ENCODE results near the gene CCDC33. TPM values are rescaled to one million over a fixed set of nuclear protein-coding genes. Genes with fewer than 3 reads are reported as not detected.

The CCDC33 gene
- total and polyA plus RNA-seq, 7 donors, result 0.01 to 0.03 TPM; not detected in 5

DNA sequence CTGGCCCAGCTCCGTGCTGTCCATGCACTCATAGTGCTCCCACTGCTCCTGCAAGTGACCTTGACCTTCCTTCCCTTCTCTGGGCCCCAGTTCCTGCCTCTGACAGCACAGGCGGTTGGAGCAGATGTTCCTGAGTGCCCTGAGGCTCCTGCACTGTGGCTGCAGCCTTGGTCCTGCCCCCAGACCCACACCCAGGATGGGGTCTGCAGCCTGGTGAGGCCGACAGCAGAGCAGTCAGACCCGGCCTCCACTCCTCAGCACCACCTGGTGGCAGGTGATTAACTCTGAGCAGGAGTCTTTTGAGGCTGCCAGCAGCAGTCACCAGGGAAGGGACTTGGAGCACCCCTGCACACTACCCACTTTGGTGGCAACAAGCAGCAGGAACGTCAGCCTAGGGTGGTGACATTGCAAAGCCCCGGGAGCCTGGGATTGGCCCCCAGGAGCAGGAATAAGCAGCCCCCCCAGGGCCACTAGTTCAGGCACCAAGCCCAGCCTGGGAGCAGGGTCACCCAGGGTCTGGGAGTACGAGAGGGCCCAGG, 66.8 kb downstream of the CCDC33 start:
- peak; percentile 48 to 67 (median 58) for ATAC-seq
- H3K9me3 ChIP-seq, result no peaks in the 10 kb centered on the region
- H3K27me3 ChIP-seq (ENCODE audit: insufficient read depth in 3 of 3, low read length in 2 of 3), result peaks cover 0 to 51% (median 5%) of the 10 kb centered on the region in 3 donors
- H3K36me3 ChIP-seq (ENCODE audit: insufficient read depth in 1 of 2, low read depth in 1 of 2), result no peaks in the 10 kb centered on the region
- H3K4me1 ChIP-seq, result no peaks in the 10 kb centered on the region
- TF ChIP-seq, protein P1, sequence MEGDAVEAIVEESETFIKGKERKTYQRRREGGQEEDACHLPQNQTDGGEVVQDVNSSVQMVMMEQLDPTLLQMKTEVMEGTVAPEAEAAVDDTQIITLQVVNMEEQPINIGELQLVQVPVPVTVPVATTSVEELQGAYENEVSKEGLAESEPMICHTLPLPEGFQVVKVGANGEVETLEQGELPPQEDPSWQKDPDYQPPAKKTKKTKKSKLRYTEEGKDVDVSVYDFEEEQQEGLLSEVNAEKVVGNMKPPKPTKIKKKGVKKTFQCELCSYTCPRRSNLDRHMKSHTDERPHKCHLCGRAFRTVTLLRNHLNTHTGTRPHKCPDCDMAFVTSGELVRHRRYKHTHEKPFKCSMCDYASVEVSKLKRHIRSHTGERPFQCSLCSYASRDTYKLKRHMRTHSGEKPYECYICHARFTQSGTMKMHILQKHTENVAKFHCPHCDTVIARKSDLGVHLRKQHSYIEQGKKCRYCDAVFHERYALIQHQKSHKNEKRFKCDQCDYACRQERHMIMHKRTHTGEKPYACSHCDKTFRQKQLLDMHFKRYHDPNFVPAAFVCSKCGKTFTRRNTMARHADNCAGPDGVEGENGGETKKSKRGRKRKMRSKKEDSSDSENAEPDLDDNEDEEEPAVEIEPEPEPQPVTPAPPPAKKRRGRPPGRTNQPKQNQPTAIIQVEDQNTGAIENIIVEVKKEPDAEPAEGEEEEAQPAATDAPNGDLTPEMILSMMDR (IDR thresholded peaks at IDR 0.05), result peak; percentile 63
- H3K27ac ChIP-seq, result no peak overlapping the region
- no peak overlapping the region for H3K4me3 ChIP-seq
- intact Hi-C loops (cut with DNase I), result no loop called here
- DNase-seq, result no peak
- WGBS, 3 donors, result 25 to 38% (median 33%) methylated on average over 7 of the region's 7 CpGs

DNA sequence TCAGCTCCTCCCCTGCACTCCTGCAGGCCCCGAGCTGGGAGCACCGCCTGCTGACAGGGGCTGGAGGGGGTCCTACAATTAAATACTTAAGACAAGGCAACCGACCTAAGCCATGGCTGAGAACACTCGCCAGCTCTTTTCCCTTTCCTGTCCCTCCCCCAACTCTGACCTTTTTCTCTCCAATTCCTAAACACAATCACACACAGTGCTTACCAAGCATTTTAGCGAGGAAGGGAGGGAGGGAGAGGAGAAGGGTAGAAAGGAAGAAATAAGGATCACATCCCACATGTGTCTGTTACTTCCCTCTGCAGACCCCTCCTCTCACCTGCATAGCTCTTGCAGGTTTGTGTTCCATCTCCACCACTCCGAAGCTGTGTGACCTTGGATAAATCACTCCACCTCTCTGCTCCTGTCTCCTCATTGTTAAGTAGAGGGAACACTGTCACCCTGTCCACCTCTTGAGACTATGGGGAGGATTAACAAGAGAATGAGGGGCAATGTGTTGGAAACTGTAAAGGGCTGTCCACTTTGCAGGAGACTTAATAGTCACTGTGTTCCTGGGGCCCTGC, 67.7 kb downstream of the CCDC33 start:
- intact Hi-C loops (cut with DNase I), result loop anchor here in 1 of 2 donors (2.0 kb wide), 1 partner anchor 179 kb away; no protein-coding TSS in a partner anchor
- 48 to 54% (median 49%) methylated on average over 6 of the region's 6 CpGs for WGBS, 3 donors
- no peaks in the 10 kb centered on the region for H3K36me3 ChIP-seq (ENCODE audit: insufficient read depth in 1 of 2, low read depth in 1 of 2)
- no peak overlapping the region for H3K27ac ChIP-seq
- TF ChIP-seq, protein P1 (IDR thresholded peaks at IDR 0.05), result no peak
- no peak for DNase-seq
- H3K4me3 ChIP-seq, result no peak overlapping the region
- no peaks in the 10 kb centered on the region for H3K9me3 ChIP-seq
- peaks cover 0 to 55% (median 5%) of the 10 kb centered on the region in 3 donors for H3K27me3 ChIP-seq (ENCODE audit: insufficient read depth in 3 of 3, low read length in 2 of 3)
- no peaks in the 10 kb centered on the region for H3K4me1 ChIP-seq
- ATAC-seq, result no peak

DNA sequence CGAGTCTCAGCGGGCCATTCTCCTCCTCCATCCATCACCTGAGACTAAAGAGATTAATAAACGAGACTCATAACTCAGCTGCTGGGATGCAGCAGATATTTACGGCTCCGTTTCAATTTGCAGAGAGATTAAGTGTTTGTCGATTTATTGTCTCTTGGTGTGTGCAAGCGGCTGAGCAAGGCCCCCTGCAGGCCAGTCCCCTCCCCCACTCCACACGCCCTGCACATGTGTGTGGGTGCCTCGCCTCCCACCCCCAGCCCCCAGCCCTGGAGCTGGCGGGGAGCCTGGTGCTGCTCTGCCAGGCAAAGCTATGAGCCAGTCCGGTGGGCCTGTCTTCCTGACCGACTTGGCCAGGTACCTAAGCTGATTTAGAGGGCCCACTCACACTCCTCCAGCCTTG, 68.3 kb downstream of the CCDC33 start:
- no peak for DNase-seq
- Histone ChIP-seq H3K4me1 (no peaks in the 10 kb centered on the region), H3K36me3 (ENCODE audit: insufficient read depth in 1 of 2, low read depth in 1 of 2) (no peaks in the 10 kb centered on the region), H3K4me3 (no peak overlapping the region), H3K9me3 (no peaks in the 10 kb centered on the region), H3K27ac (no peak overlapping the region), H3K27me3 (ENCODE audit: insufficient read depth in 3 of 3, low read length in 2 of 3) (peaks cover 0 to 55% (median 9%) of the 10 kb centered on the region in 3 donors)
- WGBS, 3 donors, result 26 to 37% (median 37%) methylated on average over 12 of the region's 12 CpGs
- ATAC-seq, result no peak
- intact Hi-C loops (cut with DNase I), result loop anchor here in 1 of 2 donors (2.0 kb wide), 1 partner anchor 180 kb away; no protein-coding TSS in a partner anchor
- TF ChIP-seq, protein P1 (IDR thresholded peaks at IDR 0.05), result no peak

DNA sequence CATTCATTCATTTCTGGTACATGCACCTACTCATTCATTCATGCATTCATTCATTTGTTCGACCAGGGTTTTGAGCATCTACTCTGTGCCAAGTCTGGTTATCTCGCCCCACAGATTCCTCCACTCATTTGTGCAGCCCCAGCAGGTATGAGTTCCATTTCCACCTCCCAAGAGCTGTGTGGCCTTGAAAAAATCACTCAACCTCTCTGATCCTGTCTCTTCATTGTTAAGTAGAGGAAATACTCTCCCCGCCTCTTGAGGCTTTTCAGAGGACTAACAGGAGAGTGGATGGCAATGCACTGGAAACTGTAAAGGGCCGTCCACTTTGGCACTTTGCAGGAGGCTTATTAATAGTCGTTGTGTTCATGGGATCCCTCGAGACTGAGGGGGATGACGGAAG, 69.6 kb downstream of the CCDC33 start:
- intact Hi-C loops (cut with DNase I), result loop anchor here (2.0 to 5.0 kb wide), 2 partner anchors 181 to 243 kb away; no protein-coding TSS in a partner anchor
- Histone ChIP-seq H3K27ac (no peak overlapping the region), H3K4me3 (no peak overlapping the region), H3K27me3 (ENCODE audit: insufficient read depth in 3 of 3, low read length in 2 of 3) (peaks cover 0 to 46% (median 9%) of the 10 kb centered on the region in 3 donors), H3K4me1 (no peaks in the 10 kb centered on the region), H3K9me3 (no peaks in the 10 kb centered on the region), H3K36me3 (ENCODE audit: insufficient read depth in 1 of 2, low read depth in 1 of 2) (no peaks in the 10 kb centered on the region)
- ATAC-seq (no peak), DNase-seq (no peak)
- WGBS, 3 donors, result 68 to 77% (median 70%) methylated on average over 7 of the region's 7 CpGs
- TF ChIP-seq, protein P1 (IDR thresholded peaks at IDR 0.05), result no peak
